Stimulated activated CD8-positive, alpha-beta memory T cell treated with anti-CD3 and anti-CD28 coated beads, Interleukin-2, amount 100 ng/mL, for 1 hour (primary cell): ENCODE data around the gene UBE2H.
"Not testable (repeated sequence)": the region's sequence is repeated elsewhere in the genome, so short reads cannot be mapped to it uniquely, and the experiment has no call there.

Experiments used
- DNase-seq, 2 donors: peaks; one replicate each; pipeline ENCODE4 v3.0.0-alpha.2; 2020; ENCODE audit warnings: low read depth in 2 of 2

UBE2H gene

DNA sequence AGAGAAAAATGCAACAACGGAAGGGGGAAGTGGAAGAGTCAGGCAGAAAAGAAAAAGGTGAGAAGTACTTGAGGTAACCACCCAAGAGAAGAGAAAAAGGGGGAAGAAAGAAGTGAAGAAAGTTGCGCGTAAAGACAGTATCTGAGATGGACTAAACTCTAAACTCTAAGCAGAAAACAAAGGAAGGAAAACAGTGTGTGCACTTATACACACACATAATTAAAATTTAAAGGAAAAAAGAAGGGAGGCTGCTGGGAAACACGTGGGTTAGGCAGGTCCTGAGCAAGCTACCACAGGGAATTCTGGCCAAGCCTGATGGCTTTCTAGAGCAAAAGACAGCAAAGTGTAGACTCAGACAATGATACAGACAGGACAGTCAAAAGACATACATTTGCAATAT is 78.0 kb downstream of the UBE2H start:
- DNase-seq: no peak

DNA sequence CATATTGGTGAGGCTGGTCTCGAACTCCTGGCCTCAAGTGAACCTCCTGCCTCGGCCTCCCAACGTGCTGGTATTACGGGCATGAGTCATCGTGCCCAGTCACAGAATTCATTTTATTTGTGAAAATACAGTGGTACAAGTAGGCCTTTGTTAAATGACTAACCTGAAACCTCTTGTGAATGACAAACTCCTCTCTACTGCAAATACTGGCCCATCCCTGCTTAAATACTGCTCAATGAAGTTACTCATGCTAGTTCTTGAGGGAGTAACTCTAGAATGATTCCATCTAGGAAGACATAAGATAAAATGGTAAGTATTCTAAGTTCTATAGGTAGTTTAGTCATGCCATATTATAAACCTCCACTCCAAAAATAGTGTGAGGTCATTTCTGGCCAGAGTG is 80.7 kb downstream of the UBE2H start:
- DNase-seq: no peak

DNA sequence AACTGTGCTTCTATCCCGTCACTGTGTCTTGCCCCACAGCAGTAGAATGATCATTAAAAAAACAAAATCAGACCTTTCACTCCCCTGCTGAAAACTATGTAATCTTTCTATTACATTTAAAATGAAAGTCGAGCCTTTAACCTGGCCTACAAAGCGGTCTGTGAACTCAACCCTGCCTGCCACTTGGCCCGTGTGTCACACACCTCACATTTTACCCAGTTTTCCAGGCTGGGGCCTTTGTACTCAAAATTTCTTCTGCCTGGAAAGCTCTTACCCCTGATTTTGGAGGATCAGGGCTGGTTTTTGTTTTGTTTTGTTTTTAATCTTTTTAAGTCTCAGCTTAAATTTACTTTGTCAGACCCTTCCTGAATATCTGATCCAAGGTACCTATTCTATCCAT is 82.1 kb downstream of the UBE2H start:
- no peak for DNase-seq

DNA sequence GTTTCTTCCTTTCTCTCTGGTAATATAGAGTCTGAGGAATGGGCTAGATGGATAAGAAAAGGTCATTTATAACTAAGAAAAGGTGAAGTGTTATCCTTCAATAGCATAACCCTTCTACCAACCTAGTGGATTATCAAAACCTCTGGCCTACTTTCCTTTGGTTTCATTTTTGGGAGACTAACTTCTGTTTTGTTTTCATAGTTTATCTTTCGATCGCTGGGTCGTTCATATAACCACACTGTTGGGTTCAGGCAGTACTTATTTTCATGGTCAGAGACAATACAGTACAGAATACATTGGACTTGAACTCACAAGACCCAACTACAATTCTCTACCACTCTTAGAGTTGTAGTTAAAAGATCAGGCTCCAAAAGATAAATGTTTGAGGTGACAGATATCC is 86.5 kb downstream of the UBE2H start:
- DNase-seq: no peak

DNA sequence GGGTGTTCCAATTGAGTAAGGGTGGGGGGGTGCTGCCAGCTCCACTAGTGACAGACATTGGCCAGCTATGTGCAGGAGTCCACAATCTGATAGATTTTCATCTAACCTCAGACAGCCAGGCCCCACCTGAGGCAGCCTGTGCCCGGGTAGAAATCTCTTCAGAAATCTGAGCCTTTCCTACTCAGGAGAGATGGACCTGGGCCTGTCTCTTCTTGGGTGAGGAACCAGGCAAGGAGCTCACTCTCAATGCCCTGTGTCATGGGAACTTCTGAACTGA is 86.9 kb downstream of the UBE2H start:
- no peak for DNase-seq

DNA sequence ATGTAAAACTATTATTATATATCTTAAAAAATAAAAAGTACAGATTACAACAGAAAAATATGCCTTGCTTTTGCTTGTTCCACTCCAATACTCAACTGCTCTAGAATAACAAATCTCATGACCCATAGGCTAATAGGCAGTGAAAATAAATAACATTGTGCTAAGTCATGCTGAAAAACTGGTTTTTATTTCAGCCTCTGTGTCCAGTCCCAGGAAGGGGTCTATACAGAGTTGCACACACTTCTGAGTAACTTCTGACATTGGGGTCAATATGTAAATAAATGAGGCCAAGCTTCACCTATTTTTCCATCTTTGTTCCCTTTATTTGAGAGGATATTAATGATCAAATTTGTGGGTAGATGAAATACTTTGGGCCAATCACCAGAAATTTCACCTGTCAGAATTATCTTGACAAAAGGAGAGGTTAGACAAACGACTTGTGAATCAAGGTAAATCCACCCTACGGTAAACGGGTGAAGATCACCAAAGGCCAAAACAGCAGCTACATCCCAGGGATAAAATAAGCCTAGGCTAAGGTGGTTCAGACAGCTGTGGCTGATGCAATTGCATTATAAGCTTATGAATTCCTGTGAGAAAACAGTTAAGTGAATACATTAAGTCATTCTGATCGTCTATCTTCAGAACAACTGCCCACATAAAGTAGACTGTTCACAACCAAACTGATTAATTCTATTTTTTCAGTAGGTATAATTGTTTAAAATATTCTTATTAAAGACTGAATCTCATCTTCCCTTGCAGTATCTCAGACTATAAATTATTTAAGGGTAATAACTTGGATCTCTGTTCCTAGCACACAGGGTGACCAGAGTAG is 87.5 kb downstream of the UBE2H start:
- no peak for DNase-seq

DNA sequence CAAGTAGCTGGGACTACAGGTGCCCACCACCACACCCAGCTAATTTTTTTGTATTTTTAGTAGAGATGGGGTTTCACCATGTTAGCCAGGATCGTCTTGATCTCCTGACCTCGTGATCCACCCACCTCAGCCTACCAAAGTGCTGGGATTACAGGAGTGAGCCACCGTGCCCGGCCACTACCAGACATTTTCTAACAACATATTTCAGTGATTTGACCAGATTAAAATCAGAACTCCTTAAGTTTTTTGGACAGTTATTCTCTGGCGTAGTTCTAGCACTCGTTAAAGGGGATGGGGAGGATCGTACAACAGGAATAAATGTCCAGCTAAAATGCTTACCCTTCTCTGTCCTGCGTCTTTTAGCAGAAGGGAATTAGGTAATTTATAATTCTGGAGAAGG is 88.1 kb downstream of the UBE2H start:
- not testable (repeated sequence) for DNase-seq

DNA sequence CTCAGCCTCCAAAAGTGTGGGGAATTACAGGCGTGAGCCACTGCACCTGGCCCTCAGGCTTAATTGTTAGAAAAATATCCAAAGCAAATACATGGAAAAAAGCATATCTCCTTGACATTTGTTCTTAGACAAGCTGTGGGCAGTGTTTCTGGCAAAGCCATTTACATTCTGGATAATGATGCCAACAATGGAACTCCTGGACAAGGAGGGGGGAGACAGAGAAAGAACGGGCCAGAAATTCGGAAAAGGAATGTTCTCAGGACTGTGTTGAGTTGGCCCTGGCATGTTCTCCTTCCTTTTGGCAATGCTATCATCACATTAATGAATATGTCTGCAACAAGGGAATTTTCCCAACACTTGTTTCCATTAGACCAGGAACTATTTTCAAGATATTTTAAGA is 88.7 kb downstream of the UBE2H start:
- DNase-seq: no peak

DNA sequence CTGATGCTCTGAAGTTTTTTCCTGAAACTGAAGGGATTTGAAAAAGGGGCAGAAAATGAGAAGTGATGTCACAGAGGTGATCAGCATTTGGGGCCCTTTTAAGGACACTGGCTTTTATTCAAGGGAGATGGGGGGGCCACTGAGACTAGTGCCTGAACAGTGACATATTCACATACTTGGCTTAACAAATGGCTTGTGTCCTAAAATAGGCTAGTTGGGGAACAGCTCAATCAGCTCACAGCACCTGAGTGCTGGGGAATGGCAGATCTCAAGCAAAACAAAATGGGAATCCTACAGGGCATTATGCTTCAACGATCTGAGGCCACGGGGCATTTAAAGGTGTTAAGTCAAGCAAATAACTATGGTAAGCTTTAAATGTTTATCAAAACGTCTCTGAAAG is 90.1 kb downstream of the UBE2H start:
- no peak for DNase-seq

DNA sequence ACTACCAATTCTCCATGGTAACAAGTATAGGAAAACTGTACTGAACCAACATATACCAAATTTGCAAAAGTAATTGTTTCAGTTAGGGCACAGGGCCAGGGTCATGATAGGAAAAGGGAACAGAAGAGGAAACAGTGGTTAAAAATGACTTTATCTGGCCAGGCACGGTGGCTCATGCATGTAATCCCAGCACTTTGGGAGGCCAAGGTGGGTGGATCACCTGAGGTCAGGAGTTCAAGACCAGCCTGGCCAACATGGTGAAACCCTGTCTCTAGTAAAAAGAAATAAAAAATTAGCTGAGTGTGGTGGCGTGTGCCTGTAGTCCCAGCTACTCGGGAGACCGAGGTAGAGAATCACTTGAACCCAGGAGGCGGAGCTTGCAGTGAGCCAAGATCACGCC is 92.0 kb downstream of the UBE2H start:
- DNase-seq: not testable (repeated sequence)

DNA sequence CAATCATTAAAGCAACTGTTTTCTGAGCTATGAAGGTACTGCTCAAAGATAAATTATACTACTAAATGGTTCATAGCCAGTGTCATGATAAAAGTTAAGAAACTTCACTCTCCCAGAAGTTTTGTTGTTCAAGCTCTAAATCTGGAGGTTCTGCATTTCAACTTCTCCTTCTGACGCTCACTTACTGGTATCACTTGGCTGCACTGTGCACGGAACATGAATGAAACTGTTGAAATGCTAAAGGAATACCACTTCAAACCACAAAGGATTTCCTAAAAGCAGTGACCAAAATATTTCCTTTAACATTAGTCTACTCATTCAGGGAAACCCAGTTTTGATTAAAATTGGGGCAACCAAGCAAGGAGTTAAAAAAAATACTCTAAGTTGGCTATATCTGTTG is 93.6 kb downstream of the UBE2H start:
- DNase-seq: no peak

DNA sequence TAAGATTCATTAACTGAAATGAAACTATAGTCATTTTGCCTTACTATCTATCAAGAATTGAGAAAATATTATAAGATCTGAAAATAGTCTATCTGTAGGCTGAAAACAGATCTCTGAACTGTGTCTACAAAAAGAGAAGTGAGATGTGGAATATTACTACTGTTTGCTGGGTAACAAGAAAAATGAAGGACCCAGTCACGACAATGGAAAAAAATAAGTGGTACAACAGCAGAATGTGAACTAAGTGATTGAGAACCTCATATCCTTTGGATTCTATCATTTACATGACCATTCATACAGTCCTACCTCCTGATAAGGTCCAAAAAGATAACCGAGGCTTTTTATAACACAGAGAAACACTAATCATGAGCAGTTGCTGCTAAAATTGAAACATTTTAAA is 94.3 kb downstream of the UBE2H start:
- DNase-seq: no peak

DNA sequence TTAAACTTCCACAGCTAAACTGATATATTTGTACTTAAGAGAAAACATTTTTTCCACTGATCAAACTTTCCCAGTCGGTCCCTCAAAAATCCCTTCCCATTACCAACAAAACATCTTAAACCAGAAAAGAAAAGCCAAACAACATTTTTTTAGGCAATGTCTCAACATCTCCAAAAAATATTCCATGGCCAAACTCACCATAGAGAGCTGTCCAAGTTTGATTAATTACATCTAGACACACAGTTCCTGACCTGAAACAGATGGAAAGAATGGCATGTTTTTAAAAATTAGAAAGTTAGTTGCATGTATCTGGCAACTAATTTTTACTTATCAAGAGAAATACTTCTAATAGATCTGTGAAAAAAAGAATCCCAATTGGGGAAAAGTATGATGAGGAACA is 95.4 kb downstream of the UBE2H start:
- DNase-seq: no peak

DNA sequence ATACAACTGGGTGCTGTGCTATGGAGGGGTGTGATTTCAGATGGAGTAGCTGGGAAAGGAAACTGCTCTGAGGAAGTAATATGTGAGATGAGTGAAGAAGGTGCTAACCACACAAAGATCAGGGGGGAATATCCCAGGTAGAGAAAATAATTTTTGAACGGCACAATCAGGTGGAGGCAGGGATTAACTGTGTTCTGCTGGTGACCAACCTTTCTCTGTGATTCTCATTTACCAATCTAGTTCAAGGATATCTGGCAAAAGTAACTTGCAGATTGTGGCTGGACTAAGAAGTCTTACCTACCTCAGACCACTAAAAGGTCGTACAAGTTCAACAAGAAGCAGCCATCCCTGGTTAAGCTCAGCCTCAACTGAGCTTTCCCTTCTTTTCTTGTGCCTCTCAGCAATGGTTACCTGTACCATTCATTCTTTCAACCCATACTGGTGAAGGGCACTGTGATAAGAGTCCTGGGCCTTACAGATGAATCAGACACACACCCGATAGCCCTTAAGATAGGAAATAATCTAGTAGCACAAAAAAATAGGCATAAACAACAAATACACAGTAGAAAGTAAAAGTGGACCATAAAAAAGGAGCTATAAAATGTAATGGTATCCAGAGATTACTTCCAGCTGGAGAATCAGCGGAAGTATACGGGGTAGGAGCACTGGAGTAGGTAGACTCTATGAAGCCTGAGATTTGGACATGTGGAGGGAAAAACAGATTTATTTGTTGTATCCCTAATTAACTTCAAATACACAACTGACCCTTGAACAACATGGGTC is 96.6 kb downstream of the UBE2H start:
- DNase-seq: no peak

DNA sequence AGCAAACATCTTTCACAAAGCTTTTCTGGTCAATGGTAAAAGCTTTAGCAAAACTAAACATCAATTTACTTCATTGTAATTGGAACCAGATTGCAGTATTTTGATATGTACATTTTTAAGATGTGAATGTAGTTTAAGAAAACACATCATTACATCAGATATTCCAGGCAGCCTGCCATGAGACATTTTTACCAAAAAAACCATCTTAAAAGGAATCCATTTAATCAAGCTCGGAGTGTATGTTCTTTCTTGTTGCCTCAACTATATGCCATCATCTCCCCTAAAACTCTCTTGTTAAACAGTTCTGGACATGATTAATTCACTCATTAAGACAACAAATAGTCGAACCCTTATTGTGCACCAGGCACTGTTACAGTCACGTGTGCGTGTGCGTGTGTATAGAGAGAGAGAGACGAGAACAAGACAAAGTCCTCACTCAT is 97.5 kb downstream of the UBE2H start:
- DNase-seq: no peak

DNA sequence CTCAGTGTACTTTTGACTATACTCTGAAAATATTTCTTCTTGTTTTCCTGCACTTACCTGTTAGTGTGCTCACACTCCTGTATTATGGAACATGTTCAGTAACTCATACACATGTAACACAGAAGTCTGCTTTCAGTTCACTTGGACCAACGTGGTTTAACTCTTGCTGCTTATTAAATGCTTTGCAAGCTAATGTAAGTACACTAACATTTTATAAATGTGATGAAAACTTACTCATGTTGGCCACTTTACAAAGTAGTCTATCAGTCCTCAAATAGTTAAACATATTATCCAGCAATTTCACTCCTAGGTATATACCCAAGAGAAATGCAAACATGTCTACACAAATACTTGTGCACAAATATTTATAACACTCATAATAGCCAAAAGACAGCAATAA is 98.4 kb downstream of the UBE2H start:
- DNase-seq: no peak

DNA sequence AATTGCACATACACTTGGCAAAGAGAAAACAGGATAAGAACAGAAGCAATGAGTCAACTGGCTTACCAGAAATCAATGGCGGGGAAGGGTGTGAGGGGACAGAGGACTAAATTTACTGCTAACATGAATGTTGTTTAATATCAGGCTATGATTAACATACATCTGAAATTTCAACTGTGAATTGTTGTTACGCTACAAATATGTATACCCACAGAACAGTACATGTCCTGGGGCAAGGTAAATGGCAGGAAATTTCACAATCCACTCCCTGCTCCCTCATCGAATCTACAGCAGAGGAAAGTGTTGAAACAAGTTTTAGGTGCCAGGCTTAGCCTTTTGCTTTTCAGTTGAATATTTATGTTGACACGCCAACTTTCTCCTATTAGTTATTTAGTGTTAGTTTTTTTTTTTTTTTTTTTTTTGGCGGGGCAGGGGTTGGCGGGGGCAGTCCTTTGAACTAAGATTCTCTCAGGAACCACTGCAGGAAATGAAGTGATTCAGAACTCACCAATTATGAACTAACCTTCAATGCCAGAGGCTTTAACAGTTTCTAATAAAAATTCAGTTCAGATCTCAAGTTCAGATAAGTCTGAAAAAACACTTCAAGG is 99.0 kb downstream of the UBE2H start:
- no peak for DNase-seq

DNA sequence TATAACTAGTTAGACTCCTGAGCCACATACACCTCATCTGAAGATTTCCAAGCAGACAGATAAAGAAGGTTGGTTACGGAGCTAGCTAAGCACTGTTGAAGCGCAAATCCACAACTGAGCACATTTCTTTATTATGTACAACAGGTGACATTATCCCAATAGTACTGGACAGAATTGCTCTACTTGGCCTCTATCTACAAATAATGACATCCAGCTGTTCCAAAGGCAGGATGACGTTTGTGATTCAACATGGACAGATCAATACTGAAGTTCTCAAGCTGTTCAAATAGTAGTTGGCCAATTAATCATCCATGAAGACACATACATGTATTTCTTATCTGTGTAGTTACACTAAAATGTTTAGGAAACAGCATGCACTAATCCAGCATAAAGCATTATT is 101.0 kb downstream of the UBE2H start:
- no peak for DNase-seq

DNA sequence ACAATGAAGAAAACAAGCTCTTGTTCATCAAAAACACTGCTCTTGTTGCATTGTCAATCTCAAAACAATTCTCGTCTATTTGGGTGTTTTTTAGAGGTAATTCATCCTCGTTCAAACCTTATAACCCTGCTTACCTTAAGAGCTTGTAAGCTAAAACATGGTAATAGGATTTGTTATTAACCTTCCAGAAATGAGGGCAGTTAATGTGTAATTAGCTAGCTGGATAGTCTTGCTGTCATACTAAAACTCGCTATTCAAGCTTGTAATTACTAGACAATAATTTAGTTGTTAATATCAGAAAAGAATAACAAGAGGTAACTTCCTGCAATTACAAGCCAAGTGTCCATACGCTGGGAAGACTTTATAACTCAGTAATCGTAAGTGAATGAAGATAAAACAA is 101.6 kb downstream of the UBE2H start:
- DNase-seq: no peak

DNA sequence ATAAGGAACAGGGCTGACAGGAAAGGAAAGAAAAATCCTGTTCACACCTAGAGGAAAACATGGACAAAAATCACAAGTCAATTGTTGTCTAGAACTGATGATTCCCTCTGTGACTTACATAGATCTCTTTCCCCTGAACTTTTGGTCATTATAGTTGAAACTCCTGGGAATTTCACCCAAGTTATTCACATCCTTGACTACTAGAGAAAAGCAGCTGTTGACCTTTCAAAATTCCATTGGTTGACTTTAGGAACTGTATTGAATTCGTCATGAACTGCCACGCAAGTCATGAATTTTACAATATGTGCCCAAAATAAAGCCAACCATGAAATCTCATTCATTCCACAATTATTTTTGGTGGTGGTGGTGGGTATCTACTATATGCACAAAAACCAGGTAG is 104.3 kb downstream of the UBE2H start:
- no peak for DNase-seq

DNA sequence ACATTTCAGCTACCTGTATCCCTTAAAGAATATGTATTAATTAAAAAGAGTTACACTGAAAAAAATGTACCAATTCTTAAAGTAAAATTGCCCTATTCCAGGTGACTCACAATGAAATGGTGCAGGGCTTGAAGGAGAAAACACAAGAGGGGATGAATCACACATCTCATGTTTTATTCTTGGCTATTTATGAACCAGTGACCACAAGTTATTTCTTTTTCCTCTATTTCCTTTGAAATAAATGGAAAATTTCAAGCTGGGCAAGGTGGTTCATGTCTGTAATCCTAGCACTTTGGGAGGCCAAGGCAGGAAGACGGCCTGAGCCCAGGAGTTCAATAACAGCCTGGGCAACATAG is 106.8 kb downstream of the UBE2H start:
- DNase-seq: no peak

DNA sequence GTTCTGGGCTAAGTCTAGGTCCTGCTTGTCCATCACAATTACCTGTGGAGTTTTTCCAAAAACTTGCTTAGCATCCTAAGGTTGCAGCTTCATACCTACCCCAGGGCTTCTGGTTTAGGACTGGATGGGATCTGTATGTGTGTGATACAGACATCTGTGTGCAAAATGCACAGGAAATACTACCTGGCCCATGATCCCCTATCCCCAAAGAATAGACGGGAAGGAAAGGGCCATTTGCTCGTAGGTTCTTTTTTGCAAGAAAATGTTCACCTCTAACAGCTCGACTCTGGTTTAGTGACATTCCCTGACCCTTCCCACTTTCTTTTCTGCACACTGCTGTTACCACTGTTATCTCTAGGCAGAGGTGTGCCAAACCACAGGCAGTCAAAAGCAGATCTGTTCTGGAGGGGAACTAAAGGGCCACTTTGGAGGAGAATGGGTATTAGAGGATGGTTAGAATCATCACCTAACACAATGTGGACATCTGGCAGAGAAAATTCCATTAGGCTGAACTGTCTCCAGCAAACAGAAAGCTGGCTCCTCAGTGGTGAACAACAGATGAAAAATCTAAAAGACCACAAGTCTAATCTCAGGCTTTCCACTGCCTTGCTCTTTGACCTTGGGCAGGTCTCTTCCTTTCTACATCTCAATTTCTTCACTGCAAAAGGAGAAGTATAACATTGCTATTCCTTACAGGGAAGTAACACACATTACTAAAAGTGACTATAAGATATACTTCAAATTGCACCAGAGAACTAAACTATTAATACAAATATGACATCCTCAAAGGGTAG is 107.4 kb downstream of the UBE2H start:
- no peak for DNase-seq
